CMK (cell line): ENCODE data around the gene SFTPB.
"Not testable (repeated sequence)": the region's sequence is repeated elsewhere in the genome, so short reads cannot be mapped to it uniquely, and the experiment has no call there.

Source experiments
- DNase-seq: peaks from one replicate; pipeline ENCODE4 v3.0.0-alpha.2; 2010; ENCODE audit warnings: low read depth

Gene SFTPB

DNA sequence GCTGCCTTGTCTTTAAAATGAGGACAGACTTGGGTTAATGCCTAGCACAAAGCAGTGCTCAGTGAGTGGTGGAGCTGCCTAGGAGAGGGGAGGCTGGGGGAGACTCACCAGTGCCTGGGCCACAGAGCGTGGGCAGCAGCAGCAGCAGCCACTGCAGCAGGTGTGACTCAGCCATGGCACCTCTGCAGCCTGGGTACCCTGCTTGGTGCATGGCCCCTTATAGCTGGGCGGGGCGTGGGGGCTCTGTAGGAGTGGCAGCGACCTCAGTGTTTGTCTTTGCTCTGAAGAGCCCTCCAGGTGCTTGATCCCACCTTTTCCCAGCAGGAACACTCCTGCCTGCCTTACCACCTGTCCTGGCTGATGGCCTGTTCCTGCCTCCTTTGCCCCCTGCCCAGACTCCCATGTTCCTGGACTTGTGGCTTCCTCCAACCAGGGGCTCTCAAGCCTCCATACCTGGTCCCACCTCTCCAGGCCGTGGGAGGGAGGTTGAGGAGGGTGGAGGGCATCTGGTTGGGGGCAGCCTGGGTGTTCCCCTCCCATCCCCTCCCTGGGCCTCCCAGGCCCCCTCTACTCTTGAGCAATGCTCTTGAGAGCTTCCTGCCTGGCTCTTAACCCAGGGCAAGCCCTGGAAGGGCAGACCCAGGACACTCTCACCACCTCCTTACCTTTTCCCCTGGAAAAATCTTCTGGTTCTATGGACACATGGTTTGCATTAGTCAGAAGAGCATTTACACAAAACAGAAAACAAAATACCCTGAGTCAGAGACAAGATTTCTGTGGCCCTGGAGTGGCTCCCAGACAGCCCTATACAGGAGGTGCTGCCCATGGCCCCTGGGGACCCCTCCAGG lies at the start of gene SFTPB:
Gene SFTPB (minus strand): TSS at position 191 of the 848 bp plus-strand sequence. CDS start 16 bp downstream, at position 175.
- DNase-seq = no peak

DNA sequence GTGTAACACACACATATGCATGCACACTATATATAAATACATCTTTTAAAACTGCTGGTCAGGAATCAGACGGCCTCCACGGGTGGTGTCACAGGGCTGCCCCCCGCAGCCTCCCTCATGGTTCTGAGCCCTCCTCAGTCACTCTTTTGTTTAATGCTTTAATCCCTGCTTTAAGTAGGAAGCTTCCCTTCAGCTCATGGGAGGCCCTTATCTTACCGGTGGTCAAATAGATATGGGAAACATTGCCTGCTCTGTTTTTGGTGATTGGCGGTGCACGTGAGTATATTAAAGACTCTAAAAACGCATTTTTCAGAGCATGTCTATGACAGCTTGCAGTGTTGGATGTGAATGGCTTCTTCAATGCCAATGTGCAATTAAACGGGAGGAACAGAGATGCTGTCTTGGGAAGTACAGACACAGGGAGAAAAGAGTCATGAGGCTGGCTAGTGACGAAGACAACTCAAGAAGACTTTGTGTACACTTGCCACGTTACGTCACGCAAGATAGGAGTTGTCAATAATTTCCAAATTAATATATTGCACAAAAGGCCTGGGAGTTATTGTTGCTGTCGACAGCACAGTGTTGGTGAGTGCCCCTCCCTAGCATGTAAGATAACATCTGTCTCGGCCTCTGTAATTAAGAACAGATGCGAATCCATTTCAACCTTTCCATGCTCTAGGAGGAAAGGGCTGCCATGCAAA lies 49.5 kb upstream of the SFTPB start:
- DNase-seq = no peak

DNA sequence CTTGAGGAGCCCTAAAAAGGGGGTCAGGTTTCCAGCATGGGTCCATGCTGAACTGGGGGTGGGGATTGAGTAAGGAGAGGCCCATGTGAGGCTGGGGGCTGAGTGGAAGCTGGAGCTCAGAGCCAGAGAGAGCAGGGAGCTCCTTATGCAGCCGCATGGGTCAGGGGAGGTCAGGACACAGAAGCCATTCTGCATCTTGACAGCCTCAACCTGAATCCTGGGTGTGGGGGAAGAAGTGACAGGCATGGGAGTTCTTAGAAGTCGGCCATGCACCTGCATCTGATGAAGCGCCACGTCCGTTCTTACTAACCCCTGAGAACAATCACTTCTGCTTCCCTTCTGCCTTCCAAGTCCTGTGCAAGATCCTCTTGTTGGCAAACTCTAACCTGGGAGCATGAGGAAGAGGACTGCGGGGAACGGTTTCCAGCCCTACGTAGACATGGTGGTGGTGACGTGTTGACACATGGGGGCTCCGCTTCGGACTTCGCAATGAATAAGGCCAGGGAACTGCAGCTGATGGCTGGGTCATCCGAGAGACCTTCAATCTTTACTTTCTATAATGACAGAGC lies 48.4 kb upstream of the SFTPB start:
- no peak for DNase-seq

DNA sequence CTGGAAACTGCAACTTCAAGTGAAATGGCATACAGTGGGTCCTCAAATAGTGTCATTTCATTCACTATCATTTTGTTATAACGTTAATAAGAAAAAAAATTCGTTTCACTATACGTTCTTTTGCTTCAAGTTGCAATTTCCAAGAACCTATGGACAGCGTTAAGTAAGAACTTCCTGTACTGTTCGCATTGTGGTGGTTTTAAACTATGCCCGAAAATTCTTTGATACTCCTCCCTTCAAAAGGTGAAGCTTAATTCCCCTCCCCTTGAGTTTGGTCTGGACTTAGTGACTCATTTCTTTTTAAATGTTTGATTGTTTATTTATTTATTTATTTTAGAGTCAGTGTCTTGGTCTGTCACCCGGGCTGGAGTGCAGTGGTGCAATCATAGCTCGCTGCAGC lies 46.8 kb upstream of the SFTPB start:
- DNase-seq = no peak

DNA sequence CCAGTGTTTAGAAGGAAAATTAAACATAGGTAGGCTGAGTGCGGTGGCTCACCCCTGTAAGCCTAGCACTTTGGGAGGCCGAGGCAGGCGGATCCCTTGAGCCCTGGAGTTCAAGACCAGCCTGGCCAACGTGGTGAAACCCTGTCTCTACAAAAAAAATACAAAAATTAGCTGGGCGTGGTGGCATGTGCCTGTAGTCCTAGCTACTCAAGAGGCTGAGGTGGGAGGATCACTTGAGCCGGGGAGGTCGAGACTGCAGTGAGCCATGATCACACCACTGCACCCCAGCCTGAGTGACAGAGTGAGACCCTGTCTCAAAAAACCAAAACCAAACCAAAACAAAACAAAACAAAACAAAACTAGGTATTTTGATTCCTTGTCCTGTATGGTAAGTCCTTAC lies 46.4 kb upstream of the SFTPB start:
- DNase-seq = not testable (repeated sequence)

DNA sequence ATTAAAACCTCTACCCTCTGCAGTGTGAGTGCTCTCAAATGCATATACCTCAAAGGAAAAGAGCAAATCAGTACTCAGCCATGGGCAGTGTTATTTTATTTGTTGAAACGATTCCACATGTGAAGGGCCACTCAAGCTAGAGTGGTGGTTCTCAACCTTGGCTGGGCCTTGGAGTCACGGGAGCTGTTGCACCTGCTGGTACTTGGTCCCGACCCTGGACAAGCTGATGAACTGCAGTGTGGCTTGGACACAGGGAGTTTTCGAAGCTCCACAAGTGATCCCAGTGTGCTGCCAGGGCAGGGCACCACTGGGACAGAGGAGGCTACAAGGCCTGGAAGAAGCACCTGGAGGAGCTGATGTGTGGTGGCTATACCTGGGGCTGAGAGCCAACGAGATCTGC lies 45.8 kb upstream of the SFTPB start:
- DNase-seq = no peak

DNA sequence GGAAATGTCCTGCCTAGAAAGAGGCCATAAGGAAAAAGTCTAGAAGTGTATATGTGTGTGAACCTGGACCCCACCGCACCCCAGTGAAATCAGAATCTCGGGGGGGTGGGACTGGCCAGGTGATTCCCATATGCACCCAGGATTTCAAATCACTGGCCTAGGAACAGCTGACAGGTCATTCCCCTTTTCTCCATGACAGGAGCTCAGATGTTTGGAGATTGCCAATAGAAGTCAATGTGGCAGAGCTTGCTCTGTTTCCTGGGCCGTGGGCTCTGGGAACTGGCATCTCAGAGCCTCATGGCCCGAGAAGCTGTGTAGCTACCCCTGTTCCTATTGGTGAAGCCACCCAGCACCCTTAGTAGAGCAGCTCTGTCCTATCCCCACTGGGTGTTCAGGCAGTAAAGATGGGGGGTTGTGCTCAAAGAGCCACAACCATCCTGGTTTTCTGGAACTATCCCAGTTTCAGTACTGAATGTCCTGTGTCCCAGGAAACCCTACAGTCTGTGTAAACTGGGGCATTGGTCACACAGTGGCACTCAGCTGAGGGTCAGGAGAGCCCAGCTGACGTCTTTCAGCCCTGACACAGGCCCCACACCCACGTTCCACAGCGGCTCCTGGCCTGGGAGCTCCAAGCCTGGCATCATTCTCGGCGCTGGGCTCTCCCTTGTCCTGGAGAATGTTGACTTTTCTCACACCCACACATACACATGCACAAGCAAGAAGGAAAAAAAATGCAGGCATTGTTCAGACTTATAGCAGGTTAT lies 45.0 kb upstream of the SFTPB start:
- DNase-seq = no peak

DNA sequence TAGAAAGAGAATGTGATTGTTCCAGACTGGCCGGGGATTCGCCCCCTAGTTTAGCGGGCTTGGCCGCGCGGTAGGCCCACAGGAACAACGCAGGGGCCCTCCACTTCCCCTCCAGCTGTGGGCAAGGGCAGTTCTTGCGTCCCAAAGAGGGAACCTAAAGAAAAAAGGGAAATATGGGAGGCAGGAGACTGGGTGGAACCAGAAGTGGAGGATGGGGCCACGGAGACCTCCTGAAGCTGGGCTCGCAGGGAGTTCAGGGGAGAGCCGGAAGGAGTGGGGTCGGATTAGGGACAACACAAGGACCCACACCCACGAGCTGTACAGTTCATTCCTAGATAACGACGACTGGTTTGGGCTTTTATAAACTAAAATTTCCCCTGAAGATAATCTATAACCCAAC lies 44.3 kb upstream of the SFTPB start:
- no peak for DNase-seq

DNA sequence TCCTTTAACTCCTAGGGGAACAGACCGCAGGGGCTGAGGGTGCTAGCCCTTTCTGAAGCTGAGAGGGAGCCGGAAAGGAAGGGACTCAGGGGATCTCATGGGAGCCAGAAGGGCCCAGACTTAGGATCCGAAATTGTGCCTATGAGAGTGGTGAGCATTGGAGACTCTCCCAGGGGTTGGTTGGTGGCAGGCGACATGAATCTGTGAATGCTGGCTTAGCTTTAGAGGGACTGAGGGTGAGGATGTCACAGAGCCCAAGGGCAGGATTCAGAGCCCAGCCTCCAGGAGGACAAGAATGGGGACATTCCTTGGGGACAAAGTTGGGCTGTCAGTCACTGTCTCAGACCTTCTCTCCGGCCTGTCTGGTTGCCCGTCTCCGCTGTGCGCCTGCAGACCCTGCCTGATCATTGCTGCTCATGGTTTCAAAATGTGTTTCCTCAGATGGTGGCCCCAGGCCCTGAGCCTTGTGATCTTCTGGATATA lies 43.6 kb upstream of the SFTPB start:
- DNase-seq = no peak

DNA sequence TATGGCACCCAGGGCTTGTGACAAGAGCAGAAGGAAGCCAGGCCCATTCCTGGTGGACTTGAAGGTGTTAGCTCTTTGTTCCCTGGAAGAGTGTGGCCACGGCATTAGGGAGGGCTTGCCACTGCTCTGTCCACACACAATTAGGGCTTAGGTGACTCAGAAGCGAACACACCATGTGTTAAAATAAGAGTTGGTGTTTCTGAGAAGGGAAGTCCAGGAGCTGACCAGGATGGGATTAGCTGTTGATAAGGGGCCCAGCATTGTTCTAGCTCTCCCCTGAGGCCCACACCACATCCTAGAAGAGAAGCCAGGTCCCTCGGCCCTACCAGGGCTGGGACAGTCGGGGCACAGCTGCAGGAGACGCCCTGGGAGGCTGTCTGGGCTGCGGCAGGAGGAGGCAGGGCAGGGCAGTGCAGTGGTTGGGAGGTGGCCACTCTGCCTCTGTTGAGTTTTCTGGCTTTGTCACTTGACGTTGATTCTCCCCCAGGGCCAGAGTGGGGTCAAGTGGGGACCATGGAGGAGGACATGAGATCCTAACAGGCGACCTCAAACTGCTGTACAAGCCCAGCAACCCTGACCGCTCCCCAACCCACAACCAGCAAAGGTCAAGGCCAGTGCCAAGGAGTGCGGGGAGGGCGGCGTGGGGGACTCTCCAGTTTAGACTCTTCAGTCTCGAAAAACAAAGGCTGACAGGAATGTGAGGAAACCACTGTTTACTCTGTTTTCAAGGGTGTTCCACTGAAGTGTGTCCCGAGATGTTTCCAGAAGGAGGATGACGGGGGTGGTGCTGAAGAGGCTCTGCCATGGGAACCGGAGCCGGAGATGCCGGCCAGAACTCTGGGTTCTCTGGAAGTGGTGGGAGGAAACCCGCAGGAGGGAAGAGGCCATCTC lies 42.9 kb upstream of the SFTPB start:
- peak; percentile 62 for DNase-seq

DNA sequence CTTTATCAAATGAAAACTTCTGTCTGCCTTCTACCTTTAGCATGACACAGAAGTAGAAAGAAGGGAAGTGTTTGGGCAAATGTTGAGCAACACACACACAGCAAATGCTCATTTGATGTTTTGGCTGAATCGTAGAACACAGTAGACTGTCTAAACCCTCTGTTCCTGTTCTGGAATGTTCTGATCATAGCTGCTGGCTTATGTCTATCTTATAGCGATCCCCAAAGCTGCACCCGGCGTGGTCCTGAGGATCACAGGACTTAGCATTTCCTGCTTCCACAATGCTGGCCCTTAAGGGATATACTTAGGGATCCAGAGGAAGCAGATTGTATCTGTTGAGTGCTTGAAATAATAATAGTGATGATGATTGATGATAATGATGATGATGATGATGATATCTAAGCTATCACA lies 41.4 kb upstream of the SFTPB start:
- DNase-seq = no peak

DNA sequence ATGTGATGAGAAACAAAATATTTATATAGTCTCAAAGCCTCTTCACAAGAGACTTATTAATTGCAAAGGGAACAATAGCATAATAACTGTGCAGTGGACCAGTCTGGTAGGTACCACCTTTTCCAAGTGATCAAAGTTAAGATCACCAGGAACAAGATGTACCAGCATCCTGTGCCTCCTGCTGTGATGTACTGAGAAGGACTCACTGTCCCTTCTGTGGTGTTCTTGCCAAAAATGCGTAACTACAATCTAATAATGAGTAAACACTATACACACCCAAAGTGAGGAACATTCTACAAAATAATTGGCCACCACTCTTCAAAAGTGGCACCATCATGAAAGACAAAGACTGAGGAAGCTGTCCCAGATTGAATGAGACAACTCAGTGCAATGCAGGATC lies 40.6 kb upstream of the SFTPB start:
- no peak for DNase-seq

DNA sequence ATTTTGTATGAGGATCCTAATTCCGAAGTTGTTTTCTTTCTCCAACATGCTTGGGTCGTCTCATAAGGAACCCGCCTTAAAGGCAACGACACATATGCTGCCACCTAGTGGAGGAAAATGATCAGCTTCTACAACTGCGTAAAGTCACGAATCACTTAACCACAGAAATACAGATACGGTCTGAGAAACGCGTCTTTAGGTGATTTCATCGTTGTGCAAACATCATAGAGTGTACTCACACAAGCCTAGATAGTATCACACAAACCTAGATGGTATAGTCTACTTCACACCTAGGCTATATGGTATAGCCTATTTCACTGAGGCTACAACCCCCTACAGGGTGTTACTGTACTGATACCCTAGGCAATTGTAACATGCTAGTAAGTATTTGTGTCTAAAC lies 39.3 kb upstream of the SFTPB start:
- peak; percentile 85 for DNase-seq

DNA sequence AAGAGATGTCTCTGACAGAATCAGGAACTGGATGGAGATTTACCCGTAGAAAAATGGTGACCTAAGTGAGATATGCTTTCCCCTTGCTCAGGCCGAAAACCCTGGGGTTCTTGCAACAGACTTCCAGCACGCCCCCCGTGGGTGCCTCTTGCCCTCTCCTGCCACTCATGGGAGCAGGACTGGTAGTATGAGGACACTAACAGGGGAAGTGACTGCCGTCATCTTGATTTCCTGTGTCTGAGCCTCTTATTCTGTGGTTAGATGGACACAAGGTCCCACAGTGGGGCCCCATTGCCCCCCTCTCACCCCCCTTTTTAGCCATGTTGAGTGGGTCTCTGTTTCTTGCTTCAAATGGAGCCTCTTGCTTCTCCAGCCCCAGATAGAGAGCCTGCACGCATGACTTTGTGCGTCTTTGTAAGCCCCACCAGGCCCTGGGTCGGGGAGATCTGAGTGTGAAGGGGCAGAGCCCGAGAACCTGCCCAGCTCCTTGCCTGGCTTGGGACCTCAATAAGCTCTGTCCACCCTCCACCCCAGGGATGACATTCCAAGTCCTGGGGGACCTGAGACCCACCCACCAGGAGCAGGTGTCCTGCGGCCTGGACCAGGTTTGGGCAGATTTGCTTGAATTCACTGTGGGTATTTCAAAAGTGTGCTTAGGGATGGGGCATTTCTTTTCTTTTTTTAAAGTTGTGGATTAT lies 38.7 kb upstream of the SFTPB start:
- no peak for DNase-seq

DNA sequence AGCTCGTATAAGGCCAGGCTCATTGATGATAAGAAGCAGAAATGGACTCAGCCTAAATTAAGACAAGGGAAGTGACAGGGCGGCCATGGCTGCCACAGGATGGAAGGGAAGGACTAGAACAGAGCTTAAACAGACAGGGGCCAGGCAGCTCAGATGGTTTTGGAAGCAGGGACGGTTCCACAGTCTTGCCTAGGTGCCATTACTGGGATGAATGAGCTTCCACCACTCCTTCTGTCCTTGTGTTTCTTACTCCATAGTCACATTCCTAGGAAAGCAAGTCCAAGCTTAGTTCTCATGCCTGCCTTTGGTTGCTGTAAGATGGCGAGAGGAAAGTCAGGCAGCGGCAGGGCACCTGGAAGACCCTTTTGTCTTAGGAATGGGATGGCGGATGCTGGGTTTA lies 38.1 kb upstream of the SFTPB start:
- DNase-seq = no peak

DNA sequence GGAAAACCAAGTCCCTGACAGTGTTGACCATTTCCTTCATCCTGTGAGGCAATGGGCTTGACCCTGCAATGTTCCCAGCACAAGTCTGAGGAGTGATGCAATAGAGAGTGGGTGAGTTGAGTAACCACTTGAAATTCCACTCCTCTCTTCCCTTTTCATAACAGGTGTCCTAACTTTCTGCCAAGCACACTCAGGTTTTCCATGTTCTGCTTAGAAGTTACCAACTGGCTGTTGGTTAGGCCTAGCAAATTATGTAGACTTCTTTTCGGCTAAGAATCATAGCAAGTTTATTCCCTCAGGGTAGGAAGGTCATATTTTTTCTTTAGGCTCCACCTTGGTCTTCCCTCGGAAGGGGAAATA lies 37.7 kb upstream of the SFTPB start:
- DNase-seq = no peak

DNA sequence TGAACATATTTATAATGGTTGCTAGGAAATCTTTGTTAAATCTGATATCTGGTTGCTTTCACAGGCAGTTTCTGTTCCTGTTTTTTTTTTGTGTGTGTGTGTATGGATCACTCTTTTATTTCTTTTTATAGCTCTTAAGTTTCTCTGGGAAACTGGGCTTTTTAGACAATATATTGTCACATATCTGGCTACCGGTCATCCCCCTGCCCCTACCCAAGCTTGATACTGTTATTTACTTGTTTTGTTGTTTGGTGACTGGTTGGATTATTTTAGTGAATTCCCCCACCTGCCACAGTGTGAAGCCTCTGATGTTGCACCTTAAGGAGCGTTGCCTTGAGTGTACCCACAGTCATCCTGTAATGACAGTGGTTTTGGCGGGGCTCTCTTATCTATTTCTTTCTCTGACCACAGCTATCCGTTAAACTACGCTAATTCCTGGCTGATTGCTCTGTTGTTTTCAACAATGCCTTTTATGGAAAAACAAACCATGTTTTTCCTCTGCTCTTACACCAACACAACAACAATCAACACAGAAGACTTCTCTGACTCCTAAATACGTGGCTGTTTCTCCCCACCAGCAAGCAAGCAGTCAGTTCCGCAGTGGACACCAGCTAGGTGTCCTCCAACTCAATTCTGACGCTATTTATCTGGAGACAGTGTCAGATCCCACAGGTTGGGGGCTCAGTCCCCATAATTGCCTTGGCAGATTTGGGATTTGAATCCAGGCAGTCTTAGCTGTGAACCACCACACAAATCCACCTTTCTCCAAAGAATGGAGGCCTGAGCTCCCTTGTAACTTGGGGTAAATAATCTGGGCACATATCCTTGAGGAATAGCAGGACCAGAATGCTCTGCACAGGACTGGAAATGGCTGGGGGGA lies 37.0 kb upstream of the SFTPB start:
- no peak for DNase-seq

DNA sequence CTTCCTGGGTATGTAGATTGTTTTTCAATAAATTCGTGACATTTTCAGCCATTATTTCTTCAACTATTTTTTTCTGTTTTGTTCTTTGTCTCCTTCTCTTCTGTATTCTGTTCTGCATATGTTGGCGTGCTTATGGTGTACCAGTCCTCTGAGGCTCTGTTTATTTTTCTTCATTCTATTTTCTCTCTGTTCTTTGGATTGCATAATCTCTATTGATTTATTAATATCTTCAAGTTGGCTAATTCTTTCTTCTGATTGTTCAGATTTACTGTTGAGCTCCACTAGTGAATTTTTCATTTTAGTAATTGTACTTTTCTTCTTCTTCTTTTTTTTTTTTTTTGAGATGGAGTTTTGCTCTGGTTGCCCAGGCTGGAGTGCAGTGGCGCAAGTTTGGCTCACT lies 36.0 kb upstream of the SFTPB start:
- no peak for DNase-seq

DNA sequence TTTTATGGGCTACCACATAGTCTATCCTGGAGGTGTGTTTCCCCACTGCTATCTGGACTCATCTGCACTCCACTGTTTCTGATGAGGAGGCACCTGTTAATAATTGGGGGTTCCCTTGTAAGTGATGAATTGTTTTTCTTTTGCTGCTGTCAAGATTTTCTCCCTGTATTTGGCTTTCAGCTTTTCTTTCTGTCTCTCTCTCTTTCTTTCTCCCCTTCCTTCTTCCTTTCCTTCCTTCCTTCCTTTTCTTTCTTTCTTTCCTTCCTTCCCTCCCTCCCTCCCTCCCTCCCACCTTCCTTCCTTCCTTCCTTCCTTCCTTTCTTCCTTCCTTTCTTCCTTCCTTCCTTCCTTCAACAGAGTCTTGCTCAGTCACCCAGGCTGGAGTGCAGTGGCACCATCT lies 35.3 kb upstream of the SFTPB start:
- no peak for DNase-seq

DNA sequence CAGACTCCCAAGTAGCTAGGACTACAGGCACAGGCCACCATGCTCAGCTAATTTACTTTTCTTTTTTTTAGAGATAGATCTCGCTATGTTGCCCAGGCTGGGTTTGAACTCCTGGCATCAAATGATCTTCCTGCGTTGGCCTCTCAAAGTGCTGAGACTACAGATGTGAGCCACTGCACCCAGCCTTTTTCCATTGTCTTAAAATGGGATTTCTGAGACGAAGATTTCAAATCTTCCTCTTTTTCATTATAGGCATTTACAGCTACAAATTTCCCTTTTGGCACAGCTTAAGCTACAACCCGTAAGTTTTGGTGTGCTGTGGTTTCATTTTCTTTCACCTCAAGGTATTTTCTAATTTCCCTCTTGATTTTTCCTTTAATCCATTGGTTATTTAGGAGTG lies 34.8 kb upstream of the SFTPB start:
- no peak for DNase-seq
